Stimulated activated naive CD8-positive, alpha-beta T cell treated with anti-CD3 and anti-CD28 coated beads, Interleukin-15, Interleukin-2, amounts not matched to agents 100 U/mL and 50 U/mL, for 24 hours (primary cell): ENCODE results near the gene GTF3C2.

Experiments used
- ATAC-seq: fragments of 150-1000 bp; cut with Tn5 transposase; one replicate; pipeline ENCODE4 v1.10.0; 2021
- DNase-seq: peaks from one replicate; pipeline ENCODE4 v3.0.0; 2021

GTF3C2 gene

GRCh38 chr2:27297195-27297594 lies 59.4 kb downstream of the GTF3C2 start:
- ATAC-seq = no peak
- DNase-seq = no peak

GRCh38 chr2:27296481-27296880 lies 60.1 kb downstream of the GTF3C2 start:
- ATAC-seq (no peak), DNase-seq (no peak)

- DNase-seq = no peak
- ATAC-seq = no peak
These were observed 61.6 kb downstream of the GTF3C2 start for GRCh38 chr2:27294928-27295327.

GRCh38 chr2:27291865-27292264 lies 64.7 kb downstream of the GTF3C2 start:
- no peak for ATAC-seq
- no peak for DNase-seq

- ATAC-seq (no peak), DNase-seq (no peak)
These were observed 66.0 kb downstream of the GTF3C2 start for GRCh38 chr2:27290549-27290948.

GRCh38 chr2:27288610-27289009 lies 68.0 kb downstream of the GTF3C2 start:
- ATAC-seq = no peak
- no peak for DNase-seq

- ATAC-seq (no peak), DNase-seq (no peak)
These were observed 71.1 kb downstream of the GTF3C2 start for GRCh38 chr2:27285481-27285880.

GRCh38 chr2:27284996-27285395 lies 71.6 kb downstream of the GTF3C2 start:
- ATAC-seq (no peak), DNase-seq (no peak)

GRCh38 chr2:27282892-27283291 lies 73.7 kb downstream of the GTF3C2 start:
- ATAC-seq = no peak
- DNase-seq = no peak

GRCh38 chr2:27281855-27282559 lies 74.6 kb downstream of the GTF3C2 start, which contains the start of gene TRIM54:
TSS of gene TRIM54 (plus strand) at chr2:27282429. CDS start at chr2:27282732, 303 bp downstream.
- ATAC-seq = no peak
- DNase-seq = no peak

- DNase-seq (no peak), ATAC-seq (no peak)
These were observed 75.1 kb downstream of the GTF3C2 start for GRCh38 chr2:27281442-27281841.

- DNase-seq (no peak), ATAC-seq (no peak)
These were observed 75.7 kb downstream of the GTF3C2 start for GRCh38 chr2:27280826-27281225.

- ATAC-seq (no peak), DNase-seq (no peak)
These were observed 78.6 kb downstream of the GTF3C2 start for GRCh38 chr2:27278010-27278409.
